Measurements from ENCODE around the gene TMEM184A.

The TMEM184A gene

DNA sequence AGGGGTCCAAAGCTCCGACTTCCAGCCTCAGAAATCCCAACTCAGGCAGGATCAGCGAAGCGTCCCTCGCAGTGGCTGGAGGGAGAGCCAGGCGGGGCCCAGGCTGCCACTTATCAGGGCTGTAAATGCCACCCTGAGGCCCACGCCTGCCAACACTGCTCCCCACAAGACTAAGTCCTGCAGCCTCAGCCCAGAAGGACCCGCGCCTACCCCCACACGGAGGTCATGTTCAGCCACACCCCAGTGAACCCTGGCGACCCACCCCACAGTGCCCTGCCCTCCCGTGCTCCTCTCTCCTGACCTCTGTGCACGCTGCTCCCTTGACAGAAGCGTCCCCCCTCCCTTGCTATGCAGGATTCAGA is 10.7 kb upstream of the TMEM184A start:
- DNase-seq, result no peak

DNA sequence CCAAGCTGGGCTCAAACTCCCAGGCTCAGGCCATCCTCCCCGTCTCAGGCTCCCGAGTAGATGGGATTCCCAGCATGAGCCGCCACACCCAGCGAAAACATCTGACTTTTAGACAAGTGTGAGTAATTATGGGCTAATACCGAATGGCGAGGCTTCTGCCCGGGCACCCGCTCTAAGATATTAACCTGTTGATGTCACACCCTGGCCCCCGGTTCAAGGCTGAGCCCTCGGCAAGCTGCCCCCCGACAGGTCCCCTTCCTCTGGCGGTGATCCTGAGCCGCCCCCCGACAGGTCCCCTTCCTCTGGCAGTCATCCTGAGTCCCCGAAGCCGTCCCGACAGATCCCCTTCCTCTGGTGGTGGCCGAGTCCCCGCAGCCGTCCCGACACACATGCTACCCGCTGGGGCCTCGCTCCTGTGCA is 8.6 kb upstream of the TMEM184A start:
- DNase-seq, result no peak

DNA sequence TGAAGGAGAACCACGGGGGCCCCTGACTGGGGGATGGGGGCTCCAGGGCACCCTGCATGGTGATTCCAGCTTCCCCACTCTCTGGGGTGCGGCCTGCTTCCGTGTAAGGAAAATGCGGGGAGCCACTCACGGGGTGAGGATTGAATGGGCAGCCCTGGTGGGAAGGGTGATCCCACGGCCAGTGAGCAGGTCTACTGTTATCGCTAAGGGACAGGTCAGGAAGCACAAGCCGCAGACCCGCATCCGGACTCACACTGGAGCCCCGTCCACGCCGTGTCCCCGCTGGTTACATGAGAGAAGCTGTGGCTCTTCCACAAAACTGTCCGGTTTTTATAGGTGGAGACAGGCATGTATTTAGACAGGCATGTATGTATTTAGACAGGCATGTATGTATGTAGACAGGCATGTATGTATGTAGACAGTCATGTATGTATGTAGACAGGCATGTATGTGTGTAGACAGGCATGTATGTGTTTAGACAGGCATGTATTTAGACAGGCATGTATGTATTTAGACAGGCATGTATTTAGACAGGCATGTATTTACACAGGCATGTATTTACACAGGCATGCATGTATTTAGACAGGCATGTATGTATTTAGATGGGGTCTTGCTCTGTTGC is 8.1 kb upstream of the TMEM184A start:
- no peak for DNase-seq

DNA sequence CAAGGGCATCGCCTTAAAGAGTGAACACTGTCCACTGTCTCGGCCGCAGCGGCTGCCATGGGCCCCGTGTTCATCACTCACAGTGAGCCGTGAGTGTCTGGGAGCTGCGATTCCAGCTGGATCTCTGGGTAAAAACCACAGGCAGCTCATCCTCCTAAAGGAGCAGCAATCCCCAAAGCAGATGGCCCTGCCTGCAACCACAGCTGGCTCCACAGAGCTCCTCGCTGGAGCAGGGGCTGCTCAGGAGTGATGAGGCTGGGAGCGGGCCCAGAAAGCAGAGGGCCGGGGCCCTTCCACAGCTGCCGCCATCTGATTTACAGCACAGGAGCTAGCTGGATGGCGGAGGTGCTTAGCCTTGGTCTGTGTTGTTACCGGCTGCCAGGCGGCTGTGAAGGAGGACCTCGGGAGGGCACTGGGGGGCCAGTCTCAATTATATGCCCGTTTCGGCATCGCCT is 6.6 kb upstream of the TMEM184A start:
- DNase-seq, result no peak

DNA sequence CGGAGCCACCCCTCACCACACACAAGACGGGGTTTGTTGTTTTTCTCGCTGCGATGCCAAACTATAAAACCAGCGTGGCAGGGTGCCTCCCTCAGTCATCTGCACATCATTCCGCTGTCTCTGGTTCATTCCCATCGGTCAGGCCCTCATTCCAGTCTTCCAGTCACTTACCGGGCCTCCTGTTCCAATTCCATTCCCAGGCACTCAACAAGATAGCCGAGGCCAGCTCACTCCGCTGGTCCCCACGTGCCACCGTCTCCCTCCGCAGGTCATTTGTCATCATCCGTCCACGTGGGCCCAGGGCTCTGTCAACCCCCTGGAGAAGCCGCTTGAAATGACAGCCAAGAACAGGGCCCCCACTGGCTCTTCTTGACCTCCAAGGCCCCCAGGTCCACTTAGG is 6.1 kb upstream of the TMEM184A start:
- no peak for DNase-seq

DNA sequence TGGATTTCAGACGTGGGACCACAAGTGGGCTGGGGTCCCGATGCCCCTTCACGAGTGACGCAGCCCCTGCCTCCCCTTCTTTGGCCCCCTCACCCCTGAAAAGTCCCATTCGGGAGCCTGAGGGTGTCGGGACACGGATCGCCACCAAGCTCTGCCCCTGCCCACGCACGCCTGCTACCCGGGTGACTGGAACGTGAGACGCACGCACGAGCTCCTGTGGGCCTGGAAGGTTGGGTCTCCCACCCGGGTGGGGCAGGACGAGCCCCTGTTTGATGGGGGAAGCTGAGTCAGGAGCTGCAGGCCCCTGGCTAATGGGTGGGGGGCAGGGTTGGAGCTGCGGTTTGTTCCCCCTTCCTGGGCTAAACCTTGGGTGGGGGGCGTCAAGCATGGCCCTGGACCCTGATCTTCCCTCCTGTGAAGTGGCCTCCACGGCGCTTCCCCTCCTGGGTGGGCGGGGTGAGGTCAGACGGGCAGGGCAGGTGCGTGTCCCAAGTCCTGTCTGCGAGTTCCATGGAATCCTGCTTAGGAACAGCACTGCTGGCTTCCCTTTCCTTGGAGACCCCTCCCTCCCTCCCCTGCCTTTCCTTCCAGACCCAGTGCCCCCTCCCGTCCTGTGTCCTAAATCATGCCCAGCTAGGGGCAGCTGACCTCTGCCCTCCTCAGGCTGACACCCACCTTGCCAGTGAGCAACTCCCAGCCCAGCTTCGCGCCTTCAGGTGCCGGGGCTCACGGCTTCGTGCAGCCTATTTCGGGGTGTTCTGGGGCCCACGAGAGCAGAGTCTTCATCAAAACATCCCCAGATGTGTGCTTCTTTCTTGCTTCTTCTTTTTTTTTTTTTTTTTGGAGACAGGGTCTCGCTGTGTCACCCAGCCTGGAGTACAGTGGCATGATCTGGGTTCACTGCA is 5.3 kb upstream of the TMEM184A start:
- no peak for DNase-seq

DNA sequence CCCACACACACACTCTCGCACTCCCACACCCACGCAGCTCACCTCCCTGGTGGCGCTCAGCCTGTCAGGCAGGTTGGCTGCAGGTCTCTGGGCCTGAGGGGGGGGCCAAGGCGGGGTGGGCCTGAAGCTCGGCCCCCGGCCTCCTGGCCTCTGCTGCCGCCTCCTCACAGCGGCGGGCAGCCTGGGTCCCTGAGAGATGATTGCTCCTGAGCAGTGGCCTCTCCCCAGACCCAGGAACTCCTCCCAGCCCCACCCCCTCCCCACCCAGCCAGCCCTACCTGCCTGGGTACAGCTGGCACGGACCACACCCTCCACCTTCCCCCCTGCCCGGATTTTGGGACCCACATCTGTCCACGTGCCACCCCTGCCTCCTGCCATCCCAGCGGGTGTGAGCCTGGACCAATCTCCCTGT is 4.6 kb upstream of the TMEM184A start:
- DNase-seq, result no peak

DNA sequence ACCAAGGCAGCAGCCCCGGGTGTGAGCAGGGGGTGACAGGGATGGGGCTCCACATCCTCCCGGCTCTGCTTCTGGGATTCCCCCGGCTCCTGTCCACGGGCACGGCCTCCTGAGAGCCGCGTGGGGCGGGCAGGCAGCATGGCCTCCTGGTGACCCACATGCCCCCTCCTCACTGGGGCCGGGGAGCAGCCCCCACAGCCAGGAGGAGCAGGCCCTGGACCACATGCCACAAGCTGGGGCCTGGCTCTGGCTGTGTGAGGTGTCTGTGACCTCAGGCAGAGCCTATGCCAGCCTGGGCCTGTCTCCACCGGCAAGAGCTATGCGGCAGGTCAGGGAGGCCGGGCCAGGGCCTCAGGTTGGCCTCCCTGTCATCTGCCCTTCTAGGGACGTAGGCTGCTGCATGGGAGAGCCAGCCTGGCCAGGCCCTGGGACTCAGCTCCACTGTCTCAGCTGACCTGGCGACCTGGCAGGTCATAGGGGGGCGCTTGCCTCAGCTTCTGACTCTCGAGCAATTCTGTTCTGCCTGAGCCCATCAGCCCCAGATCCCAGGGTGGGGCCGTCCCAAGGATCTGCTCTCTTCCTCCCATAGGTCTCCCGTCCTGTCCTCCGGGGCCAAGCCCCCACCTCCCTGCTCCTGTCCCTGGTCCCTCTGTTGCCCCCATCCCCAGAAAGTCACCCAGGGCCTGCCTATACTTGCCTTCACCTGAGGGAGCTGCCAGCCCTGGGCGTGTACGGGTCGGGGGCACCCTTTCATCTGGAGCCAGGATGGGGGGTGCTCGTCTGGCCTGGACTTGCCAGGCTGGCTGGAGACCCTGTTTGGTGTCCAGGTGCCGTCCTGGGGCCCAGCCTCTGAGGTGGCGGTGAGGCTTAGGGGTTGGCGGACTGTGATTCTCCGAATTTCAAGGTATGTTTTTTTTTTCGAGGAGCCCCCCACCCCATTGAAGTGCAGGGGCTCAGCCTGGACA is 3.9 kb upstream of the TMEM184A start:
- no peak for DNase-seq

DNA sequence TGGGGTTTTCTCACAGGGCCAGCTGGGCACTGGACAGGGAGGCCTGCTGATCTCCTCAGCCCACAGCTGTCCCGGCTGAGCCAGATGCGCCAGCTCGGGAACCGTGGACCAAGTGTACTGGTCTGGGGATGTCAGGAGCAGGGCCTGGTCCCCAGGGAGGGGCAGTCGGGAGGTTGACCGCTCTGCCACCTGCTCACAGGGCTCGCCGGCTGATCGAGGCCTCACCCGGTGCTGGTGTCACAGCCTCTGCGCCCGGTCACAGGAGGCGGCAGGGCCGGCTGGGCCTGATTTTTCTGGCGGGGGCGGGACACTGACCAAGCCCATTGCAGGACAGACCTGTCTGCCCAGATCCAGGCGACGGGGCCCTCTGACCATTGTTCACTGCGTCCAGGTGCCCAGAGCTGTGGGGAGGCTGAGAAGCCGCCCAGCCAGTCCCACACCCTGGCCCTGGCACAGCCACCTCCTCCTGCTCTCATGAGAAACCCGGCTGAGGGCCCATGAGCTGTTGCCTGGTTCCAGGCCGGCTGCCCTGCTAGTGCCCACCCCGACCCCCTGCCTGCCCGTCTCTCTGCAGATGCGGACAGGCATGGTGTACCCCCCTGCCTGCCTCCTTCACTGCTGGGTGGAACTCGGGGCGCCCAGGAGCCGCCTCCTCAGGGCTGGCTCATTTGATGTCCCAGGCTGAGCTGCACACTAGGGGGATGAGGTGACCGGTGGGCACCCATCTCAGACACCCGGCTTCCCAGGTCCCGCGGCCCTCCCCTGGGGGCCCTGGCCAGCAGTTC is 3.0 kb upstream of the TMEM184A start:
- no peak for DNase-seq

DNA sequence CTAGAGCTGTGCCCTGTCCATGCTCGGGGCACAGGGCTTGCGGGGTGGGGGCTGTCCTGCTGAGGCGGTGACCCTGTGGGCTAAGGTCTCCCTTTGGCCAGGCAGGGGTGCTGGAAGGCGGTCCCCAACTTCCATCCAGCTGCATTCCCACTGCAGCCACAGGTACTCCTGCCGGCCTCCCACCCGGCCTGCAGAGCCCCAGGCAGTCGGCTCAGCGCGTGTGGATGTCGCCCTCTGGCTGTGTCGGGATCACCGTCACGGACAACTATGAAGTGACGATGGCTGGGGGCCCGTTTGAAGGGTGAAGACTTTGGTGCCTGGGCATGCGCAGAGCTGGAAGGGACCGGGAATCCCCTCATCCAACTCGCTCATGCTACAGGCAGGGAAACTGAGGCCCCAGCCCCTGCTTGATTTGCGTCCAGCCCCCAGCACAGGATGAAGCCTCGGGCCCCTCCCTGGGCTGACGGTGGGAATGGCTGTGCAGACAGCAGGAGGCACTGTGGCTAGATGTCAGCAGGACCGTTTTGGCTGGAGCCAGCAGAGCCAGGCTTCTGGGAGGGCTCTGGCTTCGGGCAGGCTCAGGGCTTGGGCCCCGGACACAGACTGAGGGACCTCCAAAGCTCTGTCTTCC is 2.3 kb upstream of the TMEM184A start:
- DNase-seq, result peak; percentile 22

DNA sequence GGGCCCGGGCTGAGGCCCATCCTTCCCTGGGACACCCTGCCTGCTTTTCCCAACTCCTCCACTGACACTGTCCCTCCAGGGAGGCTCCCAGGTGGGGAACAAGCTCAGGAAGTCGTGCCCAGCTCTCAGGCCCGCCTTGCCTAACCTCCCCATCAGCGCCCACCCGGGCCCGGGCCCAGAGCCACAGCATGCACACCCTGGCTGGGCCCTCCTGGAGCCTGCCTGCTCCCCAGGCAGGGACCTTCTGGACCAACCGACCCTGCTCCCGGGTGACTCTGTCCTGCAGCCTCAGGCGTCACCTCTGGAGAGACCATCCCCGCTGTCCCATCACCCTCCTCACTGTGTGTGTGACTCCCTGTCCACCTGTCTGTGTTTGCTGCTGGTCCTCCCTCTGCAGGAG is 1.8 kb upstream of the TMEM184A start:
- DNase-seq, result no peak

DNA sequence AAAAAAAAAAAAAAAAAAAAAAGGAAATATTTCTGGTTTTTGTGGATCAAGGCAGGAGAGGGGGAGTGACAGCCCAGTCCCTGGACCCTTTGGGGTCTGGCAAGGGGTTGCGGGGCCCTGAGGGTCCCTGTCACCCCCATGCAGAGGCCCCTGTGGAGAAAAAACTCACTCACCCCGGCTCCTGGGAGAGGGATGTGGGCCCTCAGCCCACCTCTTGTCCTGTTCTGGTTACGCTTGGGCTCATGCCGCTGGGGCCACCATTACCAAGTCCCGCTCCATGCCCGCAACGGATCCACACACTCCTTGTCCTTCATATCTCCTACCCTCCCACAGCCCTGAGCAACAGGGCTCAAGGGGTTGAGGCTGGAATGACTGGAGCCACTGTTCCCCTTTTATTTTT is 1.0 kb upstream of the TMEM184A start:
- no peak for DNase-seq

DNA sequence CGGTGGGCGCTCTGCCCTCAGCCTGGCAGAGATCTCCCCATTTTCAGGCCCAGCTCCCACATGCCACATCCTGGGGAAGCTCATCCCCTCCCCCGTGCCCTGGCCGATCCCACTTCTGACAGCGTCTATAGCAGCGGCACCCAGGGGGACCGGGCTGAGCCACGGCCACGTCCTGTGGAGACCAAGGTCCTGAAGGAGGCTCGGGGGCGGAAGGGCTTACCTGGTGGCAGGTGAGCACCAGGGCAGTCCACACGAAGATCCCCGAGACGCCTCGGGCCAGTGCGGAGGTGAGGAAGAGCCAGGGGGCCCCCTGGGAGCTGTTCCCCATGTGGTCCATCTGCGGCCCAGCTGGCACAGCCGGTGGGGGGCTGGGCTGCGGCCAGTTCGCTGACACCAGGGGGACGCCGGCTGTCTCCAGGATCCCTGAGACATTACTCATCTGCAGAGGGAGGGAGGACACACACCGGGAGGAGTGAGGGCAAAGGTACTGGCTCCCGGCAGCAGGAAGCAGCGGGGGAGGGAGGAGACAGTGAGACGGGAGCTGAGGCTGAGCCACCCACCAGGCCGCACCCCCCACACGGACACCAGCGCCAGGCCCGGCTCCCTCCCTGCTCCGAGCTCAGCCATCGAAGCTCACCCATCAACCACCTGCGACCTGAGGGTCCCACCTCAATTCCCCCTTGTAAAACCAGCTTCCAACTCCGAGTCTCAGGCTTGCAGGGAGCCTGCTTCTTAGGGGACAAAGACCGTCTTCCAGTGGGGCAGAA is 776 bp downstream of the TMEM184A start:
- DNase-seq, result no peak

DNA sequence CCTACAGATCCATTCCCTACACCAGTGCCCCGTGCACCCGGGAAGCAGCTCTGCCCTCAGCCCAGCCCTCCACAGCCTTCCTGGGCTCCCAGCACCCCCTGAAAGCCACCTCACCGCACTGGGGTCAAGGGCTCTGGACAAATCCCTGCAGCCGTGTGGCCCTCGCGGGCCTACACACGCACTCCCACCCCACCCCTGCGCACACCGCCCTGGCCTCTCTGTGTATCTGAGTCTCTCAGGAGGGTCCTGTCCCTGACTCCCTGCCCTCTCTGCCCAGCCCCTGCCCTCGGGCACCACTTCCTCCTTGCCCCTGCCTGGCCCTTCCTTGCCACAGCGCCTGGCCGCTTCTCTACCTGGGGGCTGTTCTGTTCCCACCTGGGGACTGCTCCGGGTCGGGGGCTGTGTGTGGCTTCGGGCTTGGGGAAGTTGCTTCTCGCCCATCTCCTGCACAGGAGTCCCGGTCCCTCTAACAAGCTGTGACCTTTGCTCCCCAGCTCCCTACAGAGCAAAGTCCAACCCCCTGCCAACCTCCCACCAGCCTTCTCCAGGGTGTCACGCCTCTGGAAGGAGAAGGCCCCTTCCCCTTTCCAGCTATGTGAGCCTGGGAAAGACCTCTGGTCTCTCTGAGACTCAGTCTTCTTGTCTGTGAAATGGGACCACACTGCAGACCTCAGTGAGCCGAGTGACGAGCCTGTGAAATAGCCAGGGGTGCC is 1.5 kb downstream of the TMEM184A start:
- DNase-seq, result no peak

DNA sequence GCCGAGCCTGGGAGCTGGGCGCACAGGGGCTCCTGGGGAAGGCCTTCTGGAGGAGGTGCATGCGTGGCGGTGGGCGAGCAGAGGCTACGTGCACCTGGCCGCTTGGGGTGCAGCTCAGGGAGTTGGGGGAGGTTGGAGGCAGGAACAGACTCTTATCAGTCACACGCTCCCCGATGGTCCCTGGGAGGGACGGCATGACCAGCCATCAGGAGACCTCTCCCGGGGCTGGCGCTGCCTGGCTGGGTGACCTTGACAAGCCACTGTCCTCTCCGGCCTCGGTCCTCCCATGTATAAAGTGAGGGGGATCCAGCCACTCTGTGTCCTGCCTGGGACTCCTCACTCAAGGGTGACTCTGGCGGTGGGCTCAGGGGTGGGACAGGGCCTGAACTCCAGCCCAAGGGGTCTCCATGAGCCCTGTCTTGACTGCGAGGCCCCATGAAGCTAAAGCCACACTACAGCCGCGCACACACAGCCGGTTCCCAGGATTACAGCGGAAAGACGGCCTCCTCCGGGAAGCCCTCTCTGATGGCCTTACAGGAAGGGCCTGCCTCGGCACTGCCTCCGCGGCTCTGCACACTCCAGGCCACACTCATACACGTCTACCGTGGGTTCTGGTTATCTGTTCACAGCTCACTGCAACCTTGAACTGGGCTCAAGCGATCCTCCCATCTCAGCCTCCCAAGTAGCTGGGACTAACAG is 2.3 kb downstream of the TMEM184A start:
- DNase-seq, result no peak

DNA sequence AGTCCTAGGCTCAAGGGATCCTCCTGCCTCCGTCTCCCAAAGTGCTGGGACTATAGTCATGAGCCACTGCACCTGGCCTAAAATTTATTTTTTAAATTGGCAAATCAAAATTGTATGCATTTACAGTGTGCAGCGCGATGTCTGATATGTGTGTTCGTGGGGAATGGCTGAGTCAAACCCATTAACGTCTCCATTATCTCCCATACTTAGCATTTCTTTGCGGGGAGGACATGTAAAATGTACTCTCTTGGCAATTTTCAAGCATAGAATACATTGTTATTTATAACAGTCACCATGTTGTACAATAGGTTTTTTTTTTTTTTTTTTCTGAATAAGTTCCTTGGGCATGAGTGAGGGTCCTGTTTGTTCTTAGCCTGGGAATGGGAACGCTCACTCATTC is 3.8 kb downstream of the TMEM184A start:
- no peak for DNase-seq

DNA sequence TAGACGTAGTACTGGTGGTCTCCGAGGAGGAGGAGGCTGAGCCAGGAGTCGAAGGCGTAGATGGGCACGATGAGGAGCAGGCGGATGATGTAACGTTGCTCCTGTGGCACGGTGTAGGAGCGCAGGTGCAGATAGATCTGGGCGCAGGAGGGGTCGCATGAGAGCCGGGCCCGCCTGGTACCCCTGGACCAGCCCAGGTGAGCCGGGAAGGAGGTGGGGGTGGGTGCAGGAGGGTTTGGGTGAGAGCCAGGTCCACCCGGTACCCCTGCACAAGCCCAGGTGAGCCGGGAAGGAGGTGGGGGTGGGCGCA is 5.2 kb downstream of the TMEM184A start:
- DNase-seq, result no peak

DNA sequence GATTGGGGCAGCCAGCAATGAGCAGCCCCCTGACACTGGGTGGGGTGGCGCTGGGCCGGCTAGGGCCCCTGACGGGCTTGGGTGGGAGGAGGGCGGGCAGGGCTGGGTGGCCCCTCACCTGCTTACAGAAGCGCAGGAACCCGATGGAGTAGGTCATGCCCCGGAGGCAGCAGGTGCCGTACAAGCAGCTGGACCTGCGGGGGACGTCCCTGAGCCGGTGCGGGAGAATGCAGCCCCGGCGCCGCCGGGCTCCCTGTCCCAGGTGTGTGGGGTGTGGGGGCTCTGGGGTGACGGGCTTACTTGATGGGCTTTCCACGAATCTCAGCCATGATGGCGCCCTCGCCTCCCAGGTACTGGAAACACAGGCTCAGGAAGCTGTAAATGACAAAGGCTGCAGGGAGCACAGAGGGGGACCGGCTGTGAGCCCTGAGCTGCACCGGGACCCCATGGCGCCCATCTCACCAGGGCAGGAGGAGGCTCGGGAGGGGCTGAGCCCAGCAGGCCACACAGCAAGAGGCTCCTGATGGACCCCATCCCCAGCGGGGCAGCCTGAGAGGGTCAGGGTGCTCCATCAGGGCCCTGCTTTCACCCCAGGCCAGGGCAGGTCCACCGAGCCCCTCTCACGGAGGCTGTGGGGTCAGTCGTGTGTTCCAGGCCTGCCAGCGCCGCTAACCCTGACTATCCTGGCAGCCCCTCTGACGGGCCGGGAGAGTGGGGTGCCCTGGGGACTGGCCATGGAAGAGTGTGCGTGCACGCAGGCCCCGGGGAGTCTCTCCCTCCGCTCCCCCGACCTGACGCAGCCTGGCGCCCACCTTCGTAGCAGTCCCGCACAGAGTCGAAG is 5.8 kb downstream of the TMEM184A start:
- no peak for DNase-seq

DNA sequence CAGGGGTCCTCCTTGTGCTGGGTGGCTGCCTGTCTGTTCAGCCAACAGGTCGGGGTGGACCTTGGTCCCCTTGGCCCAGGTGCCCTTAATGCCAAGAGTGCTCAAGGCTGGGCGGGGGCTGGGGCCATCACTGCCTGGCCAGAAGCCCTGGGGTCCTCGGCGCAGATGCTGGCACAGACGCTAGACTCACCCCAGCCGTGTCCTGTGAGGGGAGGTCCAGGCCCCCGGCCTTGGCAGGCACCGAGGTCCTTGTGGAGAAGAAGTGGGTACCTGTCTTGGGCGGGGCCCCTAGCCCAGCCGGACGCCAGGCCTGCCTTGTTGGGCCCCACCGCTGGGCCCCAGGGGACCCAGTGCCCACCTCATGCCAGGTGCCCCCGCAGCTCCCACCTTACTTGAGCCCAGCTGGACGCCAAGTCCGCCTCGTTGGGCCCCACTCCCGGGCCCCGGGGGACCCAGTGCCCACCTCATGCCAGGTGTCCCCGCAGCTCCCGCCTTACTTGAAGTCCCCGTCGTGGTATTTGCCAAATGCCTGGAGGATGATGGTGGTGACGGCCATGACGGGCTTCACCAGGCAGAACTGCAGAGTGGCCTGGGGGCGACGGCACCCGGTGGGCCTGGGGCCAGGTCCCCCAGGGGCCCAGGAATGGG is 6.5 kb downstream of the TMEM184A start:
- DNase-seq, result no peak

Data from OCI-M1 (cell line).